ENCODE results near the gene GRID1.

GRID1 gene

DNA sequence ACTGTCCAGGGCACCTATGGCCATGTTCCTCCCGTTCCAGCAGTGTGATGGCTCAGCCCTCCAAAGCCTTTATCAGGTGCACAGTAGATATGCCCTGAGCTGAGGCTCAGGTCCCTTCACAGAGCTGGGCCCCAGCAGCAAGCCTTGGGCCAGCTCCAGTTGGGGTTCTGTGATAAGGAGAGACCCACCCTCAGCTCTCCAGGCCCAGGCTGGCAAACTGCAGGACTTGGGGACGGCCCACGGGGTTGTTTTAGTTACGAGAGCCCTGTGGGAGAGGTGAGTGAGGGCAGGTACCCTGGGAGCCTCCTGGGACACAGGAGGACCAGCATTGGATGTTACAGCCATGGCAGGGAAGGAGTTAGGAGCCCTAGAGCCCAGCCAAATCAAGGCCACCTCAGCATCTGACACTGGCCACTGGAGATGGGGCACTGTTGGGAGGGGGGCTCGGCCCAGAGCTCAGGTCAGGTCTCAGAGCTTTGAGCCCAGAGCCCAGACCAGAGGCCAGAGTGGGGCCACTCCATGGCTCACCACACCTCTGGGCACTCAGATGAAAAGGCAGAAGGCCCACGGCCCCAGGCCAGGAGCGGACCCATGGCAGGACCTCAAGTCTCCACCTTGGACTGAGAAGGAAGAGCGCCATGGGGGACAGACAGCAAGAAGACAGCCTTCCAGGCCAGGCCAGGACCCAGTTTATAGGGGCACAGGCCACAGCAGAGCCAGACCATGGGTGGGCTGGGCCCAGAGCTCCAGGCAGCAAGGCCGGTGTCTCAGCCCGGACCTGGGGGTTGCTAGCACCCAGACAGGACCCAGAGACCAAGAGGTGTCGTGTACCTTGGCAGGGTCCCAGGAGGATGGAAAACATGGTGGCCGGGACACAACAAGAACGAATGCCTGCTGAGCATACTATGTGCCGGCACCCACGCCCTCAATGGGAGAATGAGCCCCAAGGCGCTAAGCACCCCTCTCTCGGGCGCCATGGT is 12.8 kb downstream of the GRID1 start:
- no peak for DNase-seq

DNA sequence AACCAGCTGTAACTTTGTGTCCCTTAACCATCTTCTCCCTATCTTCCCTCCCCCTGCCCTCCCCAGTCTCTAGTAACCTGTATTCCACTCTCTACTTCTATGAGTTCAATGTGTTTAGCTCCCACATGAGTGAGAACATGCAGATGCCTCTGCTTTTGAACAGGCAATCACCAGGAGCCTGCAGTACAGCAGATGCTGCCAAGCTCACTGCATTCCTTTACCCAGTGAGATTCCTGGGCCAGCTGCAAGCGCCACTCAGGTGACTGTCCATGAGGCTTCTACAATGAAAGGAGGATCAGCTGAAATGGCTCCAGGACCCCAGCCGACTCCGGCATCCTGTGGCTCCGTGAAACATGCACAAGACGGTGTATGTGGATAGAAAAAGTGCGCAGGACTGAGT is 15.7 kb downstream of the GRID1 start:
- no peak for DNase-seq

DNA sequence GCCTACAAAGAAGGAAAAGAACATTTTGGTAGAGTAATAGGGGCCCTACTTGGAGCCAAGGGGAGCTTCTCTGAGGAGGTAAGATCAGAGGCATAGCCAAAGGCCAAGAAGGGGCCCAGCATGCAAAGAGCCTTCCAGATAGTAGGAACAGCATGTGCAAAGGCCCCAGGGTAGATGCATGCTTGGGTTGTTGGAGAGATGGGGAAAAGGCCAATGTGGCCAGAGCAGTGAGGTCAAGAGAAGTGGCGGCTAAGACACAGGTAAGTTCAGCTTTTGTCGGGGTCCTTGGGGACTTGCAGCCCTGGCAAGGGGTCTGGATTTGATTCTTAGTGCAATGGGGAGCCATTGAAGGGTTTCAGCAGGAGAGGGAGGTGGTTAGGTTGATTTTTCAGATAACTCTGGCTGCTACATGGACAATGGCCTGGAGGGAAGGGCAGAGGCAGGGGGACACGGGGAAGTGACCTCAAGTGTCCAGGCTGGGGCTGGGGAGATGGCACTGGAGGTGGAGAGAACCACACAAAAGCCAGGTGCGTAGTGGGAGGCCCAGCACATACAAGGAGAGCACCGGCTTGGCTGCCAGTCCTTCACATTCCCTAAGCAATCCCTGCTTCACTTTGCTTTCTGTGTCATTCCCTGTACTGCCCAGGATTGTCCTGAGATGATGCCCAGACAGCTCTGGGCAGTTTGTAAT is 16.5 kb downstream of the GRID1 start:
- no peak for DNase-seq

DNA sequence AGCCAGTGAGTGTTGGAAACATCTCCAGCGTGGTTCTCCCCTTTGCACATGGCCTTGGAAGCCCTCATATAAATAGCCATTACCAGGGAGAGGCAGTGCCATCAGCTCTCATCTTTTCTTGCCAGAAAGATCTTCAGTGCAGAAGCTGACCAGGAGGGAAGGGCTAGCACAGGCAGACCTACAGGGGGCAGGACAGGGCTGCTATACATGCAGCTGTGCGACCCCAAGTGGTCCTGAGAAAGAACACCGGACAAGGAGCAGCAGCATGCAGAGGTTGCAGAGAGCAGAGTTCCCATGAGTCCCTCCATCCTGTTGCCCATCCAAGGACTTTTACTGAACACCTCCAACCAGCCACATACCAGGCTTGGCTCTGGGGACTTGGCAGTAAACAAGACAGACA is 17.1 kb downstream of the GRID1 start:
- DNase-seq: no peak

DNA sequence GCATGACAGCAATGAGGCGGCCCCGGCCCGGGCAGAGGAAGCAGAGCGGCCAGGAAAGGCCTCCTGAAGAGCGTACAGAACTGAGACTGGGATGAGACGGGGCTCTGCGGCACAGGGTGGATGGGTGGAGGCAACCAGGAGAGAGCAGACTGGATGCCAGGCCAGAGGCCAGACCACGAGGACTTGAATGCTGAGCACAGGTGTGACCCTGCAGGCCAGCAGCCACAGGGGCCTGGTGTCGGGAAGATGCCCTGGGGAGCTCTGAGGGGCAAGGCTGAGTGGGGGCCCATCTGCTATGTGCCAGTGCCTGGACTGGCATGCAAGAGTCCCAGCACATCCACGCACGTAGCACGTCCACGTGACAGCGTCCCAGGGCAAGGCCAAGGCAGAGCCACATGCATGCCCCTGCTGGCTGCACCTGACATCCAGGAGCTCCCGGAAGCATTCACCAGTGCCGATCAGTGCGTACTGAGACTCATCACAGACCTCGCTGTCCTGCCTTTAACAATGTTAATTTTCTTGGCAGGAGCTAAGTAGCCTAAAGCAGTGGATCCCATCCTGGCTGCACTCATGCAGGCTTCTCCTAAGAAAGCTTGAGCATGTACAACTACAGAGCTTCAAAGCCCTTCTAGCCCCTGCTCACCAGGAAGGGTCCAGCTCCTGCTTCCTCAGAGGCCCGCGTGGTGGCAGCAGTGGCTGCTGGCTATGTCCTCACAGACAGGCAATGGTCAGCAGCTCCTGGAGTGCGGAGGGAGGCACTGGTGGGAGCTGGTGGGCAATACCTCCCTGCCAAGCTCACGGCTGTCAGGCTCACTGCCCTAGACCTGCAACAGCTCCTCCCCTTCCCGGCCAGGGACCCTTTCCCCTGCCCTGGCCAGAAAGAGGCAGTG is 18.0 kb downstream of the GRID1 start:
- no peak for DNase-seq

DNA sequence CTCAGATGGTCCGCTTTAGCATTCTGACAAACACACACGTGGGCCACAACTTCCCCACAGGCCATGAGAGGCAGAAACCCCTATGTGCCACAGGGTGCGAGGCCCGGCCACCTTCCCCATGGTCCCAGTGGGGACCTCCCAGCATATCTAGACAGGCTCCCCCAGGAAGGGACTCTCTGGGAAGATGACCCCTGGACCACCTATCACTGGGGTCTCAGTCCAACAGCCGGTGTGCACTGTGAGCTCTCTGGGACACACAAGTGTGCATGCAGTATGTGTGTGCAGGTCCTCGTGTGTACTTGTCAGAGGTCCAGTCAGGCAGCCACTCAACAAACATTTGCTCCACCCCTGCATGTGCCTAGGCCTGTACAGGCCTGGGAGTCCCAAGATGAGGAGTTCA is 18.7 kb downstream of the GRID1 start:
- DNase-seq: no peak

DNA sequence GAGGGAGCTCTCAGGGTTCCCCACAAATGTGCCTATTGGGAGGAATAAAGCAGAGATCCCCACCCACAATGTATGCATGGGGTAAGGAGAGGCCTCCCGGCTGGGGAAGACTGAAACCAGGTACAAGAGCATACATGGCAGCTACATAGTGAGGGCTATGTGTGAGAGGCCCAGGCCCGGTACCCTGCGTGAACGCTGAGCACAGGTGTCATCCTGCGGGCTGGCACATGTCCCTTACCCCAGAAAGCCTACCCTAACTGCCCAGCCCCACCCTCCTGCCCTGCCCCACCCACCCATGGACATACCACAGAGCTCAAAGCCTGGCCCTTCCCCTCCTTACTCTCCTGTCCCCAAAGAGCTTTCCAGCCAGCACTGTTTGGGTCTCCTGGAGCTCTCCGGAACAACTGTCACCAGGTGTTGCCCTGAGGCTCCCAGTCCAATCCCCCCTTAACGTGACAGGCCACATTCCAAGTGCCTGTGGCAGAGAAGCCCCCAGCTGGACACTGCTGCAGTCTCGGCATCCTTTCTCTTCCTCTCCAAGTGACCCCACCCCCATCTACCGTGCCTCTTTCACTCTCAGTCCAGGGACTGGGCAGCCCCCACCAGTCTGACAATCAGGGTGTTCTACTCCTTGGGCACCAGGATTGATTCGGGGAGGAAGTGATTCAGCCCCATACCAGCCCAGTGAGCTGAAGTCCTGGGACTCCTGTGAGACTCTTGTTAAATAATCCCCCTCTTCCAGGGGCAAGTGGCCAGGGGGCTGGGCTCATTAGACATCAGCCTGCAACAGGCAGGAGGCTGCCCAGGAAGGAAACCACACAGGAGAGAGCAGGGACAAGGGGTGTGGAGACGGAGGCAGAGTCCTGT is 19.6 kb downstream of the GRID1 start:
- DNase-seq: no peak

DNA sequence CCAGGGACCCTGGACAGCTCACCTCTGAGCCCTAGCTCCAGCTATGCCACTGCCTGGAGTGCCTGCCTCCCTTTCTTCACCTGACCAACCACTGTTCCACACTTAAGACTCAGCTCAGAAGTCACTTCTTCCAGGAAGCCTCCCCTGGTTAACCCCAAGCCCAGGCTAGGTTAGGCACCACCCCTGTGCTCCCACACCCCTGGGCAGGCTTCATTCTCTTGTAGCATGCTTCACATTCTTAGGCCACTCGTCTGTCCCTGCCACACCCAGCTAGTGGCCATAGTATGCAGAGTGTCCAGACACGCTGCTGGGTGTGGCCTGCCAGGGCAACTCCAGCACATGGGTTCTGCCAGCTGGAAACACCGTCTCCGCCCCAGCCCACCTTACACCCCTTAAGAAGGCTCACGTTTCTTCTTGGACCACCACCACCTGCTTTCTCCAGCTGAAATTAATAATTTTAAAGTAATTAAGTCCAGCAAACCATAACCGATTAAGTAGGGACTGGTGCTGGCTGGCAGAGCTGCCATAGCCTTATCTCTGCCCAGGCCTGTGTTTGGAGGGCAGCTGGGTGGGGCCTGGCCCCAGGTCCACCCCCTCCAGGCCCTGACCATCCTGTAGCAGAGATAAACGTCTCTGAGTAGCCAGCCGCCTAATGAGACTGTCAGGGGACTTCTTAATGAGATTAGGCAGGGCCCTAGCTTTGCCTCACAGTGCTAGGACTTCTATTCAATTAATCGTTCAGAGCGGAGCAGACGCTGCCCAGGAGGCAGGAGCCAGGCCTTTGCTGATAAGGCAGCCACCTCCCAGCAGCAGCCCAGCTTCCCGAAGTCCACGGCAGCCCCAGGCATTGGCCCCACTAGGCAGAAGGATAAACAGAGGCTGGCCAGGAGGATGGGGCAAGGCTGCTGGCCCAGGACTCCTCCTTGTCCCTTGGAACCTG is 20.5 kb downstream of the GRID1 start:
- DNase-seq: no peak

DNA sequence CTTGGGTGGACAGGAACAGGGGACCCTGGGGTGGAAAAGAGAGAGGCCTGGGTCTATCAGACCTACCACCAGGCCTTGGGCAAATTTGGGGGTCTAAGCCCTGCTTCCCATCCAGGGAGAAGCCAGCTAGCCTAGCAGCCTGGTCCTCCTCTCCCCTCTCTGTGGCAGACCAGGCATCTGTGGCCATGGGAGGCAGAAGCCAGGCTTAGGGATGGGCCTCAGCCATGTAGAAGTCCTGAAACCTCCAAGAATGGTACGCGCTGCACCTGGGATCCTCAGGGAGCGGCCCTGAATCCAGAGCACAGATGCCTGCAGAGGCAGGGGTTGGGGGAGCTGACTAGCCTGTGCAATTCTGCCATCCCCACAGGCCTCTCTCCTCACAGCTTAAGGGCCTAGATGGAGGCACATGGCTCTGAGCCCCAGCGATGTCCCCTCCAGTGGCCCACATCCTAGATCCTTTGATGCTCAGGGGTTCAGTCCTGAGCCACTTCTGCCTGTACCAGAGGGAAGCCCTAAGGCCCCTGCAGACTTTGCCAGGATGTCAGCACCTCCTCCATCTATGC is 21.2 kb downstream of the GRID1 start:
- no peak for DNase-seq

DNA sequence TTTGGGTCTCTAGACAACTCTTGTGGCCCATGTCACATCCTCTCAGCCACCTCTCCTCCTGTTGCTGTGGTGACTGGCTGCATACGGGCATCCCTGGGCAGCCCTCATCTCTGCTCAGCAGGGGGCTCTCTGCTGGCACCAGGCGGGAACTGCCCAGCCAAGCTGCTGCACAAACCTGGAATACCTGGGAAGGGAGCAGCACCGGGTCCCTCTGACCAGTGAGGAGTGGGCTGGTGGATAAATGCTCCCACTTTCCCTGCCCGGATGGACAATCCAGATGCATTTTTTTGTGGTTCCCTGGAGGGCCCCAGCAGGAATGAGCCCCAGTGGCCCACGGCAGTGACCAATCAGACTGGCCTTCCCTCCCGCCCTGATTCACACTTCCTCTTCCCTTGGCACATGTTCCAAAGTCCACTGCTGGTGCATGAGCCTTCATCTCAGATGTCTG is 21.9 kb downstream of the GRID1 start:
- peak in 1 of 2 donors; percentile 28 for DNase-seq

DNA sequence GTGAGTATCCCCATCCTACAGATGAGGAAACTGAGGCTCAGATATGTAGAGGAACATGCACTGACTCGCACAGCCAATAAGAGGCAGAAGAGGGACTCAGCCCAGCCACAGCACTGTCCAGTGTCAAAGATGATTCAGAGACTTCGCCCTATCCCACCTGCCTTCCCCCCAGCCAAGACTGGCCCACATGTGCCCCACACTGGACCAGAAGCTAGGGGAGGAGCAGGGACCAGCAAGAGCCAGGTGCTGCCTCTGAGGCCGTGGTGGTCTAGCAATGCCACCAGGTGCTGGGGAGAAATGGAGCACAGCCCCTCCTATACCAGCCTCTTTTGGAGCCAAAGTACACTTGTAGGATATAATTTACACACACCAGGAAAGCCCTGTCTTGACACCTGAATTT is 22.3 kb downstream of the GRID1 start:
- DNase-seq: no peak

DNA sequence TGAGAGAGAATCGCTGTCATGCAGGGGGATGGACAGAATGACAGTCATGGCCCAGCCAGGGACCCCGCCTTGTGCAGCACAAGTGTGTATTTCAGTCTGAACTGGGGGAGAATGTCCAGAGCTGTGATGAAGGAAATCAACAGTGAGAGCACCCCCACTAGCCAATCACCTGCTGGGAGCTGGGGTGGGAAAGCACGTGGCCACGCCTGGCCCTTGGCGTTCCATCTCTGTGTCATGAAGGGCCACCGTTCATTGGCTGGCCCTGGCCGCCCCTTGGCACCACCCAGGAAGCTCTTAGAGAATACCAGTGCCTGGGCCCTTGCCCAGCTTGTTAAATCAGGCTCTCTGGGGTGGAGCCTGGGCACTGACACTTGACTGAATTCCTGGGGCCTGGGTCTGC is 22.8 kb downstream of the GRID1 start:
- DNase-seq: no peak

DNA sequence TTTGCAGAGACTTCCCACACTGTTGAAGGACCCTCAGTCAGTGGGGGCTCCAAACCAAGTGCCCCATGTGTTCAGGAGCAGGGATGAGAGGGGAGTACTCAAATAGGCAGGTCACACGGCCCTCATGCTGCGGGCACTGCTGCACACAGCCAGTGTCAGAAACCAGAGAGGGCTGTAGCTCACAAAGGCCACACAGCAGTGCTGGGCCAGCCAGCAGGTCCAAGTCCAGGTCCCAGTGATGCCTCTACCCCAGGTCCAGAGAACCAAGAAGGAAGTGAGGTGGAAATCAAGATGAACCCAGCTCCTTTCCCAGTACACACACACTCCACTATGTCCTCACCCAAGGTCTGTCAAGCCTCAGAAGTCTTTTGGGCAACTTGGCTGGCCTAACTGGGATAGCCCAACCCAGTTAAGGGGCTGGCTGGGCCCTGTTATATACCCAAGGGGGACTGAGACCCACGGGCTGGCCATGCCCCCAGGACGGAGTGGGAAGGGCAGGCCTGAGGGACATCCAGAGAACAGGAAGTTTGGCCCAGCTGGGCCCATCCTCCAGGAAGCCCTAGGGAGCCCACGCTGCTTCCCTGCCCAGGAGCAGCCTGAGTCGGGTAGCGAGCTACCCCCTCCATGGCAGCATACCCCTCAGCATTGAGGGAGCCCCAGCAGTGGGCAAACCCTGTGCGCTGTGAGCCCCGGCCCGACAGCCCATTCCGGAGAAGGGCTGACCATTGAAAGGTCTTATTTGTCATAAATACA is 24.3 kb downstream of the GRID1 start:
- no peak for DNase-seq

DNA sequence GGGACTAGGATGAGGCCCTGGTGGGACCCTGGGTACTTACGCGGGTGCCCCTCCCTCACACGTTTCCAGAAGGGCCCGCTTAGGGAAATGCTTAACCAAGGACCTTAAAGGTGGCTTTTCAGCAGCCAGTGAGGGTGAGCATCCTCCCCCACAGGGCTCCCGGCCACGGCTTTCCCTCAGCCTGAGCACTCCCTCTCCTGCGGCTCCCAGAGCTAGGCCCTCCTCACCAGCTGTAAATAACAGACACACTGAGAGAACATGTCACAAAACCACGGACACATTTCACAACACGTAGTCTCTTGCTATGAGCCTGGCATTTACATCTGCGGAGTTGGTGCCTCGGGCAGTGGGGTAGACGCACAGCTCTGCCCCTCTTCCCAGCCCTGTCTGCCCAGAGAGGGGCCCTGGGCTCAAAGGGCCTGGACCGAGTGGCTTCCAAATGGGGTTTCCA is 25.2 kb downstream of the GRID1 start:
- DNase-seq: no peak

DNA sequence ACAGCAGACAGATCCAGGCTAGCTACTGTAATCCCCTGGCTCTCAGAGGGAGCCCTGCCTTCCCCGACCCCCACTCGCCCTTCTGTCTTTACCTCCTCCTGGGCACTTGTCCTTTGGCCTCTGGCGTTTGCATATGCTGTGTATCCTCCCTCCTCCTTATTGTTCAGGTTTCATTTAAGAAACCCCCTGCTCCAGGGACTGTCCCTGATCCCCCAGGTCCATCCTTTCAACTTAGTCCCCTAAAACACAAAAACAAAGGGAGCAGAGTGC is 25.7 kb downstream of the GRID1 start:
- no peak for DNase-seq

DNA sequence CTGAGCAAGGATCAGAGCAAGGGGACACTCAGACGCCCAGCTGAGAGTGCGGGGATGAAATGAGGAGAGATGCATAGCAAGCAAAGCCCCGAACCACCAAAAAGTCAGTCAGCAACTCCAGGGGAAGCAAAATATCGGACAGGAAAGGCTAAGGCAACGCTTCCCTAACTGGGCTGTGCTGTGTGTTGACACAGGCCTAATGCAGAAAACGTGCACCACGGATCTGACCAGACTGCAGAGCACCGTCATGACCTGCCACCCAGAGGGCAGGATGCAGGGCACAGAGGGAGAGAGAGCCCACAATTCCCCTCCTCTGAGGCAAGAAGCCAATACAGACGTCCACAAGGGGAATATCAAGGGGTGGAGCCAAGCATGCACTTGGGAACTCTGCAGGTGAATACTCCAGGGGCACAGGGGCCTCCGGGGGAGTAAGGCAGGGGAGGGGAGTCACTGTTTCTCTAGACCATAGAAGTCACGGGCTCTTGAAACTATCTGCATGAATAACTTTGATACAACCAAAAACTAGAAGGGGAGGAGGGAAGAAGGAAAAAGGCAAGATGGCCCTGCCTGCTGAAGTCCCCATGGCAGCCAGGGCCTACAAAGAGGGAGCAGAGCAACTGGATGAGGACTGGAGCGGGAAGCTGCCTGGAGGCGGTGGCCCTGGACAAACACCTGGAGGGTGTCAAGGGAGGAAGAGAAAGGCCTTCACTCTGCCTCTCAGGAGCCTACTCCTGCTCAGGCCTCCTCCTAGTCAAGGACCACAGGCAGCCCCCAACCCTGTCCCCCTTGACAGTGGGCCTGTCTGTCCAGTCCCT is 26.2 kb downstream of the GRID1 start:
- DNase-seq: no peak

DNA sequence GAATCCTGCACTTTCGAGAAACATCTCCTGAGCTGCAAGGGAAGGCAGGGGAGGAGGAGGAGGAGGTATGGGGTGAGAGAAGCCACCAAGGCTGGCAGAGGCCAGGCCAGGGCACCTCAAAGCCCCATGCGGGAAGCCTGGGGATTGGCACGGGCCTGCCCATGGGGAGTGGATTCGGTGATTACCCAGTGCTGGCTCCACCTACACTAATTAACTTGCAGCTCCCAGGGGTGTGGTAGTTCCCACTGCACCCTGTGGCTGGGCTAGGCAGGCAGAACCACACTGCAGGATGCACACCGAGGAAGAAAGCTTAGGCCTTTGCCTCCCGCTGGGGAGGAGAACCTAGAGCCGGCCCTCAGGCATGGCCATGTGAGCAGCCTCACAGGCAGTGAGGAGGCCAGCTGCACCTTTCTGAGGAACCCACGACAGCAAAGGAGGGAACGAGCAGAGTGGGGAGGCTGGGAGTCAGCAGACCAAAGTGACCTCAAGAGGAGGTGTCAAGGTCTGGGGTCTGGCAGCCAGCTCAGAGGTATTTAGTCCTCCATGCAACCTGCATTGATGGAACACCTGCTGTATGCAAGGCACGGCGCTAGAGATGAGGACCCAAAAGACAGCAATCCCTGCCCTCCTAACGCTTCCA is 27.2 kb downstream of the GRID1 start:
- DNase-seq: no peak

DNA sequence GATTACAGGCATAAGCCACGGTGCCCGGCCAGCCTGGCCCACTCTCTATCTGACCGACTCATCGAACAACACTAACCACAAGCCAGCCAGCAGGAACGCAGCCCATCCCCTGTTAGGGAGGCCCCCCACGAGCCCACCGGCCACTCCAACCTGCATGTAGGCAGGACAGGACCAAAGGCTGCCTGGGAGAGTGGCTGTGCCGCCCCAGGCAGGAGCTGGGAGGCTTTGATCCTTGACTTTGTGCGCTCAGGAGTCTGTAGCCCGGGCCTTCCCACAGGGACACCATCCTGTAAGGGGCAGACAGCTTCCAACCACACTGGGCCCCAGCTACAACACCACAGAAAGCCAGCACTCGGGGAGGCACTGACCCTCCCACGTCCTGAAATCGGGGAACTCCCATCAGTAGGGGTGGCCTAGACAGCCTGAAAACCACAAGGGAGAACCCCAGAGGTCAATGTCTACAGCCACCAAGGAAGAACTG is 29.4 kb downstream of the GRID1 start:
- peak; percentile 74 to 79 for DNase-seq

All from inflammatory macrophage treated with lipopolysaccharide for 1 hour (primary cell).